ENCODE data around the gene EPS15. TPM values are rescaled to one million over a fixed set of nuclear protein-coding genes. Genes with fewer than 3 reads are reported as not detected.

EPS15 gene
- total and polyA plus RNA-seq, 8 donors, result 9.9 to 42.0 (median 25.3) TPM

DNA sequence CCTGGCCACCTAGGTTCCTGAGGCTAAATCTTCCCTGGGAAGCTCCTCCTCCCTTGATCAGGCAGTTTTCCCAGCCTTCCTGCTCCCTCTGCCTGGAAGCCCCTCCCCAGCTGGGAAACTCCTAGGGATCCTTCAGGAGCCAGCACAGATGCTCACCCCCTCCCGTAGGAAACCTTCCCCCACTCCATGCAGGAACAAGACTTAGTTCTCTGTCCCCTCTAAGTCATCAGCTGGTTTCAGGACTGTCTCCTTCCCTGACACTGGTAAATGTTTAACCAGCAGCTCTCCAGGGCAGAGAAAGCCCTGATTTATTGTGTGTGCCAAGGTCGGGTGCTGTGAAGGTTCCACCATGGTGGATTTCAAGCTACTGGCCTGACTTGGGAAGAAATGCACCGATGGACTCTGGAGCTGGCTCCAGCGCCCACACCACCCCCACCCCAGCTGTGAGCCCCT, 213.7 kb downstream of the EPS15 start:
- H3K27ac ChIP-seq, result peak overlapping the region in 2 of 4 donors; percentile 34 to 61
- intact Hi-C loops (cut with DNase I), result no loop called here
- no peak for FAIRE-seq
- peak; percentile 77 to 90 (median 84) for ATAC-seq
- no peaks in the 10 kb centered on the region for H3K9me3 ChIP-seq
- peaks cover 6 to 22% (median 11%) of the 10 kb centered on the region in 3 donors for H3K4me1 ChIP-seq
- no peak overlapping the region for H3K4me3 ChIP-seq
- no peak for TF ChIP-seq CTCF (IDR thresholded peaks at IDR 0.05)
- 27 to 28% methylated on average over 4 of the region's 4 CpGs for WGBS, 2 donors
- H3K36me3 ChIP-seq, result no peaks in the 10 kb centered on the region
- H3K27me3 ChIP-seq, result no peaks in the 10 kb centered on the region
- peak in 2 of 6 donors; percentile 45 to 68 for DNase-seq

GRCh38 chr1:51304360-51304759, 214.7 kb downstream of the EPS15 start:
- FAIRE-seq (no peak), ATAC-seq (no peak), DNase-seq (no peak)
- H3K4me1 ChIP-seq, result peaks cover 6 to 22% (median 11%) of the 10 kb centered on the region in 3 donors
- no peaks in the 10 kb centered on the region for H3K9me3 ChIP-seq
- intact Hi-C loops (cut with DNase I), result no loop called here
- no peaks in the 10 kb centered on the region for H3K27me3 ChIP-seq
- H3K4me3 ChIP-seq, result no peak overlapping the region
- H3K36me3 ChIP-seq, result no peaks in the 10 kb centered on the region
- peak overlapping the region in 1 of 4 donors; percentile 61 for H3K27ac ChIP-seq
- 62 to 65% methylated on average over 1 of the region's 1 CpG for WGBS, 2 donors
- TF ChIP-seq CTCF (IDR thresholded peaks at IDR 0.05), result no peak

Other genes starting within 250 kb of the EPS15 start
- 10 to 100 TPM; 11.7 to 28.4 (median 16.0) TPM for gene TTC39A, start 188.7 kb downstream of the EPS15 start, total RNA-seq
- gene TTC39A, start 188.7 kb downstream of the EPS15 start, polyA plus RNA-seq, result 10 to 100 TPM; 10.5 to 18.3 TPM
- 10 to 100 TPM; 31.8 to 46.0 (median 35.6) TPM for gene OSBPL9, start 97.8 kb upstream of the EPS15 start, total RNA-seq
- gene OSBPL9, start 97.8 kb upstream of the EPS15 start, polyA plus RNA-seq, result 10 to 100 TPM; 30.7 to 51.0 TPM

All from pancreas (tissue), 10 donors.